ENCODE results near the gene ARHGAP10. TPM values are rescaled to one million over a fixed set of nuclear protein-coding genes. Genes with fewer than 3 reads are reported as not detected.

ARHGAP10 gene
- total RNA-seq, 1 donor from 2014 or later, result 37.0 TPM

- DNase-seq (ENCODE audit: low read depth), result no peak
Observed at GRCh38 chr4:147824316-147824715, 92.4 kb downstream of the ARHGAP10 start.

- DNase-seq (ENCODE audit: low read depth), result no peak
Observed at GRCh38 chr4:147824884-147825283, 93.0 kb downstream of the ARHGAP10 start.

GRCh38 chr4:147825451-147826287 is 93.8 kb downstream of the ARHGAP10 start:
- DNase-seq (ENCODE audit: low read depth), result peak; percentile 49

GRCh38 chr4:147826288-147826646 is 94.4 kb downstream of the ARHGAP10 start:
- peak; percentile 93 for DNase-seq (ENCODE audit: low read depth)

- no peak for DNase-seq (ENCODE audit: low read depth)
Observed at GRCh38 chr4:147828331-147828905, 96.5 kb downstream of the ARHGAP10 start.

- DNase-seq (ENCODE audit: low read depth), result peak; percentile 45
Observed at GRCh38 chr4:147829401-147830101, 97.7 kb downstream of the ARHGAP10 start.

GRCh38 chr4:147830102-147830463 is 98.2 kb downstream of the ARHGAP10 start:
- DNase-seq (ENCODE audit: low read depth), result no peak

GRCh38 chr4:147830987-147831386 is 99.1 kb downstream of the ARHGAP10 start:
- DNase-seq (ENCODE audit: low read depth), result peak; percentile 61

GRCh38 chr4:147831551-147832171 is 99.8 kb downstream of the ARHGAP10 start:
- DNase-seq (ENCODE audit: low read depth), result peak; percentile 71

GRCh38 chr4:147833254-147833653 is 101.4 kb downstream of the ARHGAP10 start:
- DNase-seq (ENCODE audit: low read depth), result no peak

- DNase-seq (ENCODE audit: low read depth), result no peak
Observed at GRCh38 chr4:147833741-147834140, 101.9 kb downstream of the ARHGAP10 start.

GRCh38 chr4:147834480-147834879 is 102.6 kb downstream of the ARHGAP10 start:
- DNase-seq (ENCODE audit: low read depth), result no peak

GRCh38 chr4:147836807-147837206 is 104.9 kb downstream of the ARHGAP10 start:
- DNase-seq (ENCODE audit: low read depth), result no peak

GRCh38 chr4:147837435-147837834 is 105.5 kb downstream of the ARHGAP10 start:
- DNase-seq (ENCODE audit: low read depth), result peak; percentile 67

GRCh38 chr4:147837854-147838253 is 106.0 kb downstream of the ARHGAP10 start:
- no peak for DNase-seq (ENCODE audit: low read depth)

GRCh38 chr4:147839200-147839599 is 107.3 kb downstream of the ARHGAP10 start:
- DNase-seq (ENCODE audit: low read depth), result no peak

- no peak for DNase-seq (ENCODE audit: low read depth)
Observed at GRCh38 chr4:147839663-147840062, 107.8 kb downstream of the ARHGAP10 start.

GRCh38 chr4:147840838-147841738 is 109.2 kb downstream of the ARHGAP10 start:
- no peak for DNase-seq (ENCODE audit: low read depth)

- no peak for DNase-seq (ENCODE audit: low read depth)
Observed at GRCh38 chr4:147842573-147842972, 110.7 kb downstream of the ARHGAP10 start.

- peak; percentile 61 for DNase-seq (ENCODE audit: low read depth)
Observed at GRCh38 chr4:147843162-147843561, 111.3 kb downstream of the ARHGAP10 start.

GRCh38 chr4:147844781-147845180 is 112.9 kb downstream of the ARHGAP10 start:
- no peak for DNase-seq (ENCODE audit: low read depth)
